BJ (cell line): ENCODE measurements around the gene ACBD5. TPM values are rescaled to one million over a fixed set of nuclear protein-coding genes. Genes with fewer than 3 reads are reported as not detected.

Source experiments
- CTCF ChIA-PET: fragments of 350-600 bp; formaldehyde crosslinking; extraction: SDS; loops from one replicate; lab custom pipeline; 2021; ENCODE audit warnings: antibody characterized with exemption, inconsistent platforms; lab: Yijun Ruan, JAX
- POLR2A ChIA-PET: fragments of 300-600 bp; sonication (Branson Sonifier 250); formaldehyde crosslinking; extraction: SDS; loops from one replicate; lab custom pipeline; 2021; ENCODE audit warnings: antibody characterized with exemption; lab: Charles Lee
- DNase-seq: peaks from one replicate; pipeline ENCODE4 v3.0.0-alpha.2; 2011; ENCODE audit warnings: low read depth
- H3K27me3 ChIP-seq: 2 replicates; pipeline ENCODE4 v1.6.0; 2011; ENCODE audit warnings: low read length; ENCODE audit not compliant: control insufficient read depth, insufficient read depth
- H3K36me3 ChIP-seq: 2 replicates; pipeline ENCODE4 v1.5.1; 2011; ENCODE audit warnings: low read length; ENCODE audit not compliant: control insufficient read depth, insufficient read depth
- H3K4me3 ChIP-seq: 2 replicates; pipeline ENCODE4 v1.5.1; 2011; ENCODE audit warnings: low read depth, mild to moderate bottlenecking, control low read depth, low read length
- CTCF ChIP-seq: IDR thresholded peaks from 2 replicates; pipeline ENCODE4 v1.5.1; 2011; ENCODE audit warnings: low read depth, mild to moderate bottlenecking, control low read depth, inconsistent platforms, low read length, moderate library complexity; ENCODE audit not compliant: insufficient read depth
- polyA plus RNA-seq: library from polyadenylated mRNA; depleted of rRNA; stranded (reverse); fragments of >200 nt; gene quantifications from 2 replicates; pipeline ENCODE4 v1.2.3, GENCODE V29; 2011

The ACBD5 gene
- polyA plus RNA-seq, 1 experiment = 7.8 TPM

- CTCF ChIA-PET = no interaction called here
- Histone ChIP-seq H3K36me3 (no peaks in the 10 kb centered on the region), H3K4me3 (no peak overlapping the region), H3K27me3 (no peaks in the 10 kb centered on the region)
- POLR2A ChIA-PET = interaction anchor here (0.6 kb wide), 1 partner anchor 28 kb away, joined by 3 read pairs; no protein-coding TSS in a partner anchor
- no peak for TF ChIP-seq CTCF
- DNase-seq = peak; percentile 50
Measured at GRCh38 chr10:27192284-27192683, 48.3 kb downstream of the ACBD5 start.

- H3K4me3 ChIP-seq = no peak overlapping the region
- CTCF ChIA-PET = no interaction called here
- H3K27me3 ChIP-seq = no peaks in the 10 kb centered on the region
- DNase-seq = no peak
- no peak for TF ChIP-seq CTCF
- no peaks in the 10 kb centered on the region; the same call in 1 of the 2 replicates for H3K36me3 ChIP-seq
- POLR2A ChIA-PET = no interaction called here
Measured at GRCh38 chr10:27190508-27190907, 50.1 kb downstream of the ACBD5 start.

GRCh38 chr10:27188897-27189296 lies 51.7 kb downstream of the ACBD5 start:
- ChIA-PET POLR2A (no interaction called here), CTCF (no interaction called here)
- TF ChIP-seq CTCF = no peak
- Histone ChIP-seq H3K4me3 (no peak overlapping the region), H3K27me3 (no peaks in the 10 kb centered on the region), H3K36me3 (peaks cover 2% of the 10 kb centered on the region)
- DNase-seq = no peak

GRCh38 chr10:27188259-27188658 lies 52.3 kb downstream of the ACBD5 start:
- no peak overlapping the region for H3K4me3 ChIP-seq
- H3K36me3 ChIP-seq = peaks cover 2% of the 10 kb centered on the region
- TF ChIP-seq CTCF = no peak
- no peak for DNase-seq
- H3K27me3 ChIP-seq = no peaks in the 10 kb centered on the region
- CTCF ChIA-PET = no interaction called here
- POLR2A ChIA-PET = no interaction called here

GRCh38 chr10:27169849-27170248 lies 70.7 kb downstream of the ACBD5 start:
- Histone ChIP-seq H3K27me3 (no peaks in the 10 kb centered on the region), H3K4me3 (no peak overlapping the region), H3K36me3 (peaks cover 2% of the 10 kb centered on the region)
- ChIA-PET POLR2A (no interaction called here), CTCF (no interaction called here)
- no peak for TF ChIP-seq CTCF
- no peak for DNase-seq
